Measurements from ENCODE around the gene CALY.

GRCh38 chr10:133275684-133276092, 61.0 kb downstream of the CALY start:
- no peak for TF ChIP-seq EZH2phosphoT487 (IDR thresholded peaks at IDR 0.05; ENCODE audit: borderline replicate concordance, low read depth)
- TF ChIP-seq YY1 (IDR thresholded peaks at IDR 0.05; ENCODE audit: low read depth): no peak
- TF ChIP-seq, protein P1, sequence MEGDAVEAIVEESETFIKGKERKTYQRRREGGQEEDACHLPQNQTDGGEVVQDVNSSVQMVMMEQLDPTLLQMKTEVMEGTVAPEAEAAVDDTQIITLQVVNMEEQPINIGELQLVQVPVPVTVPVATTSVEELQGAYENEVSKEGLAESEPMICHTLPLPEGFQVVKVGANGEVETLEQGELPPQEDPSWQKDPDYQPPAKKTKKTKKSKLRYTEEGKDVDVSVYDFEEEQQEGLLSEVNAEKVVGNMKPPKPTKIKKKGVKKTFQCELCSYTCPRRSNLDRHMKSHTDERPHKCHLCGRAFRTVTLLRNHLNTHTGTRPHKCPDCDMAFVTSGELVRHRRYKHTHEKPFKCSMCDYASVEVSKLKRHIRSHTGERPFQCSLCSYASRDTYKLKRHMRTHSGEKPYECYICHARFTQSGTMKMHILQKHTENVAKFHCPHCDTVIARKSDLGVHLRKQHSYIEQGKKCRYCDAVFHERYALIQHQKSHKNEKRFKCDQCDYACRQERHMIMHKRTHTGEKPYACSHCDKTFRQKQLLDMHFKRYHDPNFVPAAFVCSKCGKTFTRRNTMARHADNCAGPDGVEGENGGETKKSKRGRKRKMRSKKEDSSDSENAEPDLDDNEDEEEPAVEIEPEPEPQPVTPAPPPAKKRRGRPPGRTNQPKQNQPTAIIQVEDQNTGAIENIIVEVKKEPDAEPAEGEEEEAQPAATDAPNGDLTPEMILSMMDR (IDR thresholded peaks at IDR 0.05): no peak
- no peak for TF ChIP-seq RFX5 (IDR thresholded peaks at IDR 0.05; ENCODE audit: low read length)
- TF ChIP-seq RAD21 (IDR thresholded peaks at IDR 0.05; ENCODE audit: low read length): no peak
- TF ChIP-seq GABPA (IDR thresholded peaks at IDR 0.05; ENCODE audit: low read depth): no peak
- TF ChIP-seq, protein P2, sequence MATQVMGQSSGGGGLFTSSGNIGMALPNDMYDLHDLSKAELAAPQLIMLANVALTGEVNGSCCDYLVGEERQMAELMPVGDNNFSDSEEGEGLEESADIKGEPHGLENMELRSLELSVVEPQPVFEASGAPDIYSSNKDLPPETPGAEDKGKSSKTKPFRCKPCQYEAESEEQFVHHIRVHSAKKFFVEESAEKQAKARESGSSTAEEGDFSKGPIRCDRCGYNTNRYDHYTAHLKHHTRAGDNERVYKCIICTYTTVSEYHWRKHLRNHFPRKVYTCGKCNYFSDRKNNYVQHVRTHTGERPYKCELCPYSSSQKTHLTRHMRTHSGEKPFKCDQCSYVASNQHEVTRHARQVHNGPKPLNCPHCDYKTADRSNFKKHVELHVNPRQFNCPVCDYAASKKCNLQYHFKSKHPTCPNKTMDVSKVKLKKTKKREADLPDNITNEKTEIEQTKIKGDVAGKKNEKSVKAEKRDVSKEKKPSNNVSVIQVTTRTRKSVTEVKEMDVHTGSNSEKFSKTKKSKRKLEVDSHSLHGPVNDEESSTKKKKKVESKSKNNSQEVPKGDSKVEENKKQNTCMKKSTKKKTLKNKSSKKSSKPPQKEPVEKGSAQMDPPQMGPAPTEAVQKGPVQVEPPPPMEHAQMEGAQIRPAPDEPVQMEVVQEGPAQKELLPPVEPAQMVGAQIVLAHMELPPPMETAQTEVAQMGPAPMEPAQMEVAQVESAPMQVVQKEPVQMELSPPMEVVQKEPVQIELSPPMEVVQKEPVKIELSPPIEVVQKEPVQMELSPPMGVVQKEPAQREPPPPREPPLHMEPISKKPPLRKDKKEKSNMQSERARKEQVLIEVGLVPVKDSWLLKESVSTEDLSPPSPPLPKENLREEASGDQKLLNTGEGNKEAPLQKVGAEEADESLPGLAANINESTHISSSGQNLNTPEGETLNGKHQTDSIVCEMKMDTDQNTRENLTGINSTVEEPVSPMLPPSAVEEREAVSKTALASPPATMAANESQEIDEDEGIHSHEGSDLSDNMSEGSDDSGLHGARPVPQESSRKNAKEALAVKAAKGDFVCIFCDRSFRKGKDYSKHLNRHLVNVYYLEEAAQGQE (IDR thresholded peaks at IDR 0.05; ENCODE audit: low read depth, low read length): no peak
- no peak for TF ChIP-seq POLR2AphosphoS5 (IDR thresholded peaks at IDR 0.05; ENCODE audit: low read depth, low read length)
- no peak for TF ChIP-seq TEAD4 (IDR thresholded peaks at IDR 0.05; ENCODE audit: borderline replicate concordance, insufficient read depth)
- TF ChIP-seq, protein P3, sequence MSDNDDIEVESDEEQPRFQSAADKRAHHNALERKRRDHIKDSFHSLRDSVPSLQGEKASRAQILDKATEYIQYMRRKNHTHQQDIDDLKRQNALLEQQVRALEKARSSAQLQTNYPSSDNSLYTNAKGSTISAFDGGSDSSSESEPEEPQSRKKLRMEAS (IDR thresholded peaks at IDR 0.05; ENCODE audit: low read depth): no peak
- TF ChIP-seq CHD2 (IDR thresholded peaks at IDR 0.05; ENCODE audit: low read length, partially characterized antibody): no peak
- no peak for TF ChIP-seq JUND (IDR thresholded peaks at IDR 0.05)
- no peak for TF ChIP-seq ELF1 (IDR thresholded peaks at IDR 0.05)

All from SK-N-SH (cell line).